Thoracic aorta (tissue), 2 donors: ENCODE results near the gene ASTN2. TPM values are rescaled to one million over a fixed set of nuclear protein-coding genes. Genes with fewer than 3 reads are reported as not detected.

ENCODE experiments used
- ATAC-seq: fragments of 150-250 bp; one replicate; pipeline ENCODE4 v1.8.0; 2017; ENCODE audit warnings: low read depth; ENCODE audit not compliant: insufficient number of reproducible peaks, low FRiP score
- DNase-seq: peaks from one replicate; pipeline ENCODE4 v3.0.0-alpha.2; 2020; ENCODE audit warnings: low spot score
- H3K27ac ChIP-seq, 2 donors: fragments of 200-600 bp; sonication (generic); 1 replicate in 1 of 2; 2 replicates in 1 of 2; pipeline ENCODE4 v1.5.1; 2016; ENCODE audit warnings: mild to moderate bottlenecking in 2 of 2, moderate library complexity in 2 of 2
- H3K27me3 ChIP-seq: fragments of 200-600 bp; sonication (generic); replicated peaks from 2 replicates; pipeline ENCODE4 v1.6.0; 2016; ENCODE audit warnings: mild to moderate bottlenecking; ENCODE audit not compliant: insufficient read depth
- H3K36me3 ChIP-seq: fragments of 200-600 bp; sonication (generic); one replicate; pipeline ENCODE4 v1.5.1; 2016
- H3K4me1 ChIP-seq, 2 donors: fragments of 200-600 bp; sonication (generic); 1 replicate in 1 of 2; 2 replicates in 1 of 2; pipeline versions ENCODE4 v1.5.1 to v1.6.0; 2016; ENCODE audit warnings: low read depth in 2 of 2, mild to moderate bottlenecking in 1 of 2; ENCODE audit not compliant: control insufficient read depth in 1 of 2
- H3K4me3 ChIP-seq: fragments of 200-600 bp; sonication (generic); 2 replicates; pipeline ENCODE4 v1.5.1; 2016; ENCODE audit warnings: mild to moderate bottlenecking
- H3K9me3 ChIP-seq: fragments of 200-600 bp; sonication (generic); 2 replicates; pipeline ENCODE4 v1.5.1; 2016
- total RNA-seq, 2 donors: library from RNA; depleted of rRNA; stranded (reverse); fragments of >200 nt; gene quantifications; one replicate each; pipeline versions ENCODE4 v1.1.0 to v1.2.3, GENCODE V29; 2016
- TF ChIP-seq, protein P1 (sequence below): fragments of 200-600 bp; sonication (generic); IDR thresholded peaks from one replicate; pipeline ENCODE4 v1.5.1; 2019; ENCODE audit warnings: antibody characterized with exemption

The ASTN2 gene
- total RNA-seq, 2 donors from 2014 or later: 6.8 to 7.1 TPM

DNA sequence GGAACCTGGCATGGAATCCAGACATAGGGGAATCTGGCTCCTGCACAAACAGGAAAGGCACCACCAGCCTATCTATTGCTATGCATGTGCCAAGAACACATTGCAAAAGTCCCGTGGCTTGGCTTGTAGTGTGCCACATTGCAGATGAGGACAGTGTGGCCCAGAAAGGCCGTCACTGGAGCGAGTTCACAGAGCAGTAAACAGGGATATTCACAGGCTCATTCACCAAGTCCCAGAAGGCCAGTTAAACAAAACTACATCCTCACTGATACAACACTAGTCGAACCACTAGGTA, 767.4 kb downstream of the ASTN2 start:
- Histone ChIP-seq H3K9me3 (no peaks in the 10 kb centered on the region), H3K4me1 (peaks cover 0 to 17% of the 10 kb centered on the region in 2 donors), H3K4me3 (no peak overlapping the region), H3K36me3 (no peaks in the 10 kb centered on the region), H3K27ac (no peak overlapping the region), H3K27me3 (no peaks in the 10 kb centered on the region)
- DNase-seq: no peak
- TF ChIP-seq, protein P1, sequence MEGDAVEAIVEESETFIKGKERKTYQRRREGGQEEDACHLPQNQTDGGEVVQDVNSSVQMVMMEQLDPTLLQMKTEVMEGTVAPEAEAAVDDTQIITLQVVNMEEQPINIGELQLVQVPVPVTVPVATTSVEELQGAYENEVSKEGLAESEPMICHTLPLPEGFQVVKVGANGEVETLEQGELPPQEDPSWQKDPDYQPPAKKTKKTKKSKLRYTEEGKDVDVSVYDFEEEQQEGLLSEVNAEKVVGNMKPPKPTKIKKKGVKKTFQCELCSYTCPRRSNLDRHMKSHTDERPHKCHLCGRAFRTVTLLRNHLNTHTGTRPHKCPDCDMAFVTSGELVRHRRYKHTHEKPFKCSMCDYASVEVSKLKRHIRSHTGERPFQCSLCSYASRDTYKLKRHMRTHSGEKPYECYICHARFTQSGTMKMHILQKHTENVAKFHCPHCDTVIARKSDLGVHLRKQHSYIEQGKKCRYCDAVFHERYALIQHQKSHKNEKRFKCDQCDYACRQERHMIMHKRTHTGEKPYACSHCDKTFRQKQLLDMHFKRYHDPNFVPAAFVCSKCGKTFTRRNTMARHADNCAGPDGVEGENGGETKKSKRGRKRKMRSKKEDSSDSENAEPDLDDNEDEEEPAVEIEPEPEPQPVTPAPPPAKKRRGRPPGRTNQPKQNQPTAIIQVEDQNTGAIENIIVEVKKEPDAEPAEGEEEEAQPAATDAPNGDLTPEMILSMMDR: no peak
- ATAC-seq: no peak

DNA sequence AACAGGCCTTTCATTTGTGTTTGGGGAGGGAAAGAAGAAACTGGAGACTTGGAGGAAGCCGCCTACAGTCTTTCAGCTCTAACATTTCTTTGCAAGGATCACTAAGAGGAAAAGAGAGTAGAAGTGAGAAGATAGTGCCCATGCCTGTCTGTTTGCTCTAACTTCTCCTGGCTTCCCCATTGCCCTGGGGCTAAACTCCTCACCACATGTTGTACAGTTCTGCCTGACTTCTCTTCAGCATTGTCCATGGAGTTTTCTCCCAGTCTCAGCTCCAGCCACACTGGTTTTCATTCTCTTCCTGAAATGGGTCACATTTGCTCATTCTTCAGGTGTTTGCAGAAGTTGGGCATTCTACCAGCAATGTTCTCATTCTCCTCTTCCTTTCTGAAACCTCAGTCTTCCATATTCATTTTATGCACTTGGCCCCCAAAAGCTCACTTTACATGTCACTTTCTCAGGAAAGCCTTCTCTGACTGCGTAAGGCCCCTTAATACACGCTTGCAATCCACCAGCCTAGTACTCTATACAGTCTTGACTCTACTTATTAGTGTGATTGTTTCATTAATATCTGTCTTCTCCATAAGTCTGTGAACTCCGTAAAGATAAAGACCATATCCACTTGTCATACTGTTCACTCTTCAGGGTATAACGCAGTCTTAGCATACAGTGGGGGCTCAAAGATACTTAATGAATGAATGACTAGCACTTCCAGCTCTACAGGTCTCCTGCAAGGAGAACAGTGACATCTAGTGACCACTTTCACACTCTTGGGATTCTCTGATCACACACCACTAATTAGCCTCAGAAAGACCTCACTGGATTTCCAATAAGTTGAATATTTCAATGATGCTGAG, 768.0 kb downstream of the ASTN2 start:
- Histone ChIP-seq H3K27me3 (no peaks in the 10 kb centered on the region), H3K4me1 (peaks cover 0 to 22% of the 10 kb centered on the region in 2 donors), H3K4me3 (no peak overlapping the region), H3K36me3 (no peaks in the 10 kb centered on the region), H3K9me3 (no peaks in the 10 kb centered on the region), H3K27ac (no peak overlapping the region)
- ATAC-seq (no peak), DNase-seq (no peak)
- TF ChIP-seq, protein P1: peak; percentile 57

DNA sequence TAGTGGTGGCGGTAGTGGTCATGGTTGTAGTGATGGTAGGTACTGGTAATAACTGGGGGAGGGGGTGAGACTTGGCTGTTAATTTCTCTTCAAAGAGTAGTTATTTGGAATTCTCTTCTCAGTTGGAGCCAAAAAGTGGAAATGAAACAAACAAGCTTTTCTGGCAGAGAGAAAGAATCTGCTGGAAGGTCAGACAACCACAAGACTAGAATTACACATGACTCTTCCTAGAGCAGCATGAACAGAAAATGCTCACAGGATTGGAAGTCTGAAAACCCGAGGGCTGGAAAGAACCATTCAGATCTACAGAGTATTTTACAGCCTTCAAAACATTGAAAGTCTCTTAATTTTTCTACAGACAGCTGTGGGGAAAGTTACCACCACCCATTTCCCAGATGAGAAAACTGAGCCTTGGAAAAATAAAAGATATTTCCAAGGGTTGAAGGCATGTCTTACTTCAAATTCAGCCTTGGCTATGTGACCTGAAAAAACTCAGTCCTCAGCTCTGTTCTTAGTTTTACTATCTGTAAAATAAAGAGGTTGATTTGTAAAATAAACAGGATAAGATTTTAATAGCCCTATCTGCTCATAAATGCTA, 770.7 kb downstream of the ASTN2 start:
- ATAC-seq (no peak), DNase-seq (no peak)
- Histone ChIP-seq H3K27me3 (no peaks in the 10 kb centered on the region), H3K4me1 (peaks cover 0 to 43% of the 10 kb centered on the region in 2 donors), H3K36me3 (no peaks in the 10 kb centered on the region), H3K9me3 (no peaks in the 10 kb centered on the region), H3K4me3 (no peak overlapping the region), H3K27ac (no peak overlapping the region)
- TF ChIP-seq, protein P1: no peak

DNA sequence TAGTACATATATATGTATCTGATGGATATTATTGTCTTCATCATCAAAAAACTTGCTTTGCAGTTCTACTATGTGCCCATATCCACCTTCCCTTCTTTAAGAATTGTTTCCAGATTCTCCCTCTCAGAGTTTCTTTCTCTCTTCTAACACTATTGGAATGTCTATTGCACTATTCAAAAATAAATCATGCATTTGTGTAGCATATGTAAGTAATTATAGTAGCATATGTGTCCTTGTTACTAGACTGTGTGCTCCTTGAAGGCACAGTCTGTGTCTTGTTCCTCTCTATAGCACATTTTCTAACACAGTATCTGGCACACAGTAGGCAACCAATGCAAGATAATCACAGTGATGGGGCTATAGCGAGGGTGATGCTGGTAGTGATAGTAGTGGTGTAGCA, 771.2 kb downstream of the ASTN2 start:
- Histone ChIP-seq H3K27me3 (no peaks in the 10 kb centered on the region), H3K4me3 (no peak overlapping the region), H3K9me3 (no peaks in the 10 kb centered on the region), H3K27ac (no peak overlapping the region), H3K36me3 (no peaks in the 10 kb centered on the region), H3K4me1 (peaks cover 0 to 44% of the 10 kb centered on the region in 2 donors)
- ATAC-seq (no peak), DNase-seq (no peak)
- TF ChIP-seq, protein P1: no peak

DNA sequence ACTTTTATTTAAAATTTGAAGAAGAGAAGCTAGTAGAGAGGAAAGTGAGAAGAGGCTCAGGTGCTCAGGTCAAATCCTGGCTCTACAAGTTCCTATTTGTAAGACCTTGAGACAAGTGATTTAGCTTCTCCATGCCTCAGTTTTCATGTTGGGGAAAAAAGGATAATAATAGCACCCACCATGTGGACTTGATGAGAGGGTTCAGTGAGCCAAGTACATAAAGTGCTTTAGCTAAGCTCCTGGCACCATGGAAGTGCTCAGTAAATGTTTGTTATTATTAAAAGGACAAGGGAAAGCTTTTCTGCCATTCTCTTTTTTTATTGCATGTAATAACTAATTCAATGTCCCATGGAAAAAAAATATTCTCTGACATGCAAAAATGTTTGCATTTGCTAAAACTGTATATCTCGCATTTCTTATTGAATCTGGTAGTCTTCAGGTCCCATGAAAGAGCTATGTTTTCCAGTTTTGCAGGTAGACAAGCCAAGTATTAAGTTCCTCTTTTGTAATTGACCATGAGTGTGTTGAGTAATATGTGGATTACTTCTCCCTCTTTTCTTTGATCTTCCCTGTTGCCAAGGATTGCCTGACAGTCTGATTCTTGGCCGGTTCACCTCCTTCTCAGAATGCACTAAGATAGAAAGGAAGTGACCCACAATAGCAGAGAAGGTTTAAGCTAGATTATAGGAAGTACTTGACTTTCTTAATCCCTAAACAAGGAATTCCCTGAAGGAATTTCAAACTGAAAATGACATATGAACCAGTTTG, 773.4 kb downstream of the ASTN2 start:
- Histone ChIP-seq H3K4me1 (peaks cover 0 to 31% of the 10 kb centered on the region in 2 donors), H3K4me3 (no peak overlapping the region), H3K36me3 (no peaks in the 10 kb centered on the region), H3K9me3 (peaks cover 3% of the 10 kb centered on the region), H3K27me3 (no peaks in the 10 kb centered on the region), H3K27ac (no peak overlapping the region)
- ATAC-seq (peak; percentile 47), DNase-seq (no peak)
- TF ChIP-seq, protein P1: no peak
